SK-N-SH (cell line): ENCODE data around the gene LTBP1.

Source experiments
- CHD2 ChIP-seq: fragments of 150-350 bp; IDR thresholded peaks from 2 replicates; pipeline ENCODE4 v1.6.1; 2018; ENCODE audit warnings: low read length; ENCODE audit not compliant: partially characterized antibody
- CTCF ChIP-seq: fragments of 200-600 bp; sonication (generic); IDR thresholded peaks from 2 replicates; pipeline ENCODE4 v1.6.1; 2017; ENCODE audit warnings: antibody characterized with exemption, mild to moderate bottlenecking, moderate library complexity
- EZH2phosphoT487 ChIP-seq: fragments of 200-600 bp; sonication (generic); IDR thresholded peaks from 2 replicates; pipeline ENCODE4 v1.6.1; 2017; ENCODE audit warnings: low read depth, mixed run types, mild to moderate bottlenecking, antibody characterized with exemption, moderate library complexity, borderline replicate concordance
- FOXM1 ChIP-seq: IDR thresholded peaks from 2 replicates; pipeline ENCODE4 v1.4.0; 2012; ENCODE audit warnings: low read depth, mild to moderate bottlenecking
- MAX ChIP-seq: IDR thresholded peaks from 2 replicates; pipeline ENCODE4 v1.4.0; 2012; ENCODE audit warnings: low read depth
- RAD21 ChIP-seq: IDR thresholded peaks from 2 replicates; pipeline ENCODE4 v1.6.1; 2012; ENCODE audit warnings: mild to moderate bottlenecking, low read length
- RCOR1 ChIP-seq: fragments of 150-350 bp; IDR thresholded peaks from 2 replicates; pipeline ENCODE4 v1.6.1; 2017; ENCODE audit warnings: antibody characterized with exemption, low read length
- REST ChIP-seq: IDR thresholded peaks from 2 replicates; pipeline ENCODE4 v1.6.1; 2012; ENCODE audit warnings: mild to moderate bottlenecking, low read depth, low read length, moderate library complexity
- RXRA ChIP-seq: IDR thresholded peaks from 2 replicates; pipeline ENCODE4 v1.4.0; 2012; ENCODE audit warnings: low read depth, mild to moderate bottlenecking, borderline replicate concordance
- USF1 ChIP-seq: IDR thresholded peaks from 2 replicates; pipeline ENCODE4 v1.4.0; 2012; ENCODE audit warnings: low read depth, borderline replicate concordance
- ZBTB33 ChIP-seq: IDR thresholded peaks from 2 replicates; pipeline ENCODE4 v1.4.0; 2012; ENCODE audit warnings: low read depth, borderline replicate concordance

- TF ChIP-seq USF1, result no peak
- no peak for TF ChIP-seq EZH2phosphoT487
- no peak for TF ChIP-seq REST
- no peak for TF ChIP-seq CTCF
- no peak for TF ChIP-seq ZBTB33
- TF ChIP-seq MAX, result no peak
- TF ChIP-seq RAD21, result no peak
- no peak for TF ChIP-seq RCOR1
- no peak for TF ChIP-seq FOXM1
- TF ChIP-seq RXRA, result no peak
- TF ChIP-seq CHD2, result no peak
Measured at GRCh38 chr2:33266467-33266866, 319.7 kb downstream of the LTBP1 start.
